K562 (cell line): Measurements from ENCODE around the gene NECAB3. TPM values are rescaled to one million over a fixed set of nuclear protein-coding genes. Genes with fewer than 3 reads are reported as not detected.

Experiments
- BHLHE40 ChIP-seq: IDR thresholded peaks from 2 replicates; pipeline ENCODE4 v1.6.1; 2011; ENCODE audit warnings: low read length, improper control_type of control experiment
- CREM ChIP-seq: IDR thresholded peaks from 2 replicates; pipeline ENCODE4 v1.6.1; 2014; ENCODE audit warnings: antibody characterized with exemption, low read depth
- E2F3 ChIP-seq: fragments of 250-450 bp; sonication (Bioruptor Pico); IDR thresholded peaks from 2 replicates; pipeline ENCODE4 v1.4.0; 2020; ENCODE audit warnings: mild to moderate bottlenecking
- MAZ ChIP-seq, 2 experiments: fragments of 450-650 bp in 1 of 2; sonication (generic) in 1 of 2; formaldehyde crosslinking; IDR thresholded peaks in 1 of 2; conservative IDR thresholded peaks in 1 of 2; 2 replicates each; pipeline versions ENCODE4 v1.4.0 to v1.5.0; 2020; ENCODE audit warnings: mild to moderate bottlenecking in 1 of 2, missing genetic modification reagents in 1 of 2
- POLR2B ChIP-seq: fragments of 450-650 bp; IDR thresholded peaks from 2 replicates; pipeline ENCODE4 v1.6.1; 2018; ENCODE audit warnings: low read depth; ENCODE audit not compliant: partially characterized antibody
- SIN3A ChIP-seq, 2 experiments: fragments of 150-350 bp in 1 of 2; IDR thresholded peaks; 2 replicates each; pipeline ENCODE4 v1.6.1; 2011 to 2016; ENCODE audit warnings: borderline replicate concordance in 2 of 2, low read depth in 2 of 2, low read length in 2 of 2, mild to moderate bottlenecking in 2 of 2, moderate library complexity in 2 of 2; ENCODE audit not compliant: control insufficient read depth in 1 of 2
- SOX6 ChIP-seq: fragments of 450-650 bp; IDR thresholded peaks from 2 replicates; pipeline ENCODE4 v1.6.1; 2014; ENCODE audit warnings: mild to moderate bottlenecking
- TFAP4 ChIP-seq: sonication (generic); formaldehyde crosslinking; IDR thresholded peaks from 2 replicates; pipeline ENCODE4 v1.8.0; 2022; ENCODE audit warnings: missing genetic modification reagents, mild to moderate bottlenecking, moderate library complexity, borderline replicate concordance
- TGIF2 ChIP-seq: sonication (generic); formaldehyde crosslinking; IDR thresholded peaks from 2 replicates; pipeline ENCODE4 v1.8.1; 2022; ENCODE audit warnings: mild to moderate bottlenecking, missing genetic modification reagents, moderate library complexity
- USF1 ChIP-seq: sonication (generic); formaldehyde crosslinking; IDR thresholded peaks from 2 replicates; pipeline ENCODE4 v1.9.0; 2022; ENCODE audit warnings: mild to moderate bottlenecking, missing genetic modification reagents
- ZBTB12 ChIP-seq: fragments of 250-450 bp; sonication (Bioruptor Pico); IDR thresholded peaks from 2 replicates; pipeline ENCODE4 v1.4.0; 2020
- ZNF12 ChIP-seq: sonication (generic); formaldehyde crosslinking; IDR thresholded peaks from 2 replicates; pipeline ENCODE4 v1.4.0; 2020; ENCODE audit warnings: mild to moderate bottlenecking, missing genetic modification reagents
- ZNF165 ChIP-seq: fragments of 250-450 bp; sonication (Bioruptor Pico); IDR thresholded peaks from 2 replicates; pipeline ENCODE4 v1.4.0; 2020; ENCODE audit warnings: borderline replicate concordance
- ZNF280A ChIP-seq: fragments of 450-650 bp; IDR thresholded peaks from 2 replicates; pipeline ENCODE4 v1.6.1; 2018; ENCODE audit warnings: mild to moderate bottlenecking, low read depth; ENCODE audit not compliant: partially characterized antibody
- ZNF3 ChIP-seq: fragments of 250-450 bp; sonication (Bioruptor Pico); IDR thresholded peaks from 2 replicates; pipeline ENCODE4 v1.5.0; 2021; ENCODE audit warnings: mild to moderate bottlenecking, moderate library complexity
- ZNF408 ChIP-seq: fragments of 250-450 bp; sonication (Bioruptor Pico); IDR thresholded peaks from 2 replicates; pipeline ENCODE4 v1.4.0; 2020; ENCODE audit warnings: low read depth, mild to moderate bottlenecking, moderate library complexity
- ZNF592 ChIP-seq: fragments of 450-650 bp; IDR thresholded peaks from 2 replicates; pipeline ENCODE4 v1.6.1; 2017; ENCODE audit warnings: antibody characterized with exemption, mild to moderate bottlenecking
- ZNF830 ChIP-seq: fragments of 250-450 bp; sonication (Bioruptor Pico); IDR thresholded peaks from 2 replicates; pipeline ENCODE4 v1.5.0; 2021; ENCODE audit warnings: mild to moderate bottlenecking
- polyA plus RNA-seq, 8 experiments: library from polyadenylated mRNA; depleted of rRNA in 4 of 8; stranded (reverse) in 5 of 8; unstranded in 3 of 8; fragments of >200 nt; fragmentation: Nextera tagmentation in 2 of 8; fragmentation: Illumina TruSeq in 1 of 8; extraction: Ambion mirVana in 2 of 8; extraction: Trizol in 1 of 8; gene quantifications; 2 replicates each; pipeline versions ENCODE4 v1.2.1 to v1.2.3, GENCODE V29; 2011 to 2014; ENCODE audit warnings: inconsistent platforms in 1 of 8, missing spikeins in 1 of 8
- total RNA-seq, 7 experiments: library from RNA; depleted of rRNA in 6 of 7; stranded (reverse); fragments of >200 nt in 6 of 7; fragmentation: Illumina TruSeq in 2 of 7; extraction: Trizol in 2 of 7; gene quantifications; 2 replicates each; pipeline versions ENCODE4 v1.2.1 to v1.2.3, GENCODE V29; 2011 to 2021; ENCODE audit warnings: low replicate concordance in 1 of 7

Gene NECAB3
- total and polyA plus RNA-seq, 9 of the 15 experiments (the other 6 are each of a cell fraction or from before 2014, with no cell fraction given) = 0.94 to 63.3 (median 31.5) TPM

GRCh38 chr20:33686100-33686983 lies 12.1 kb upstream of the NECAB3 start, which contains the start of gene E2F1 (continued):
- TF ChIP-seq ZNF165 = no peak
- no peak for TF ChIP-seq POLR2B
- TF ChIP-seq BHLHE40 = peak; percentile 82
- TF ChIP-seq ZBTB12 (CRISPR knock-in tag) = peak; percentile 55
- TF ChIP-seq SIN3A (IDR thresholded peaks at IDR 0.05; ENCODE audit: borderline replicate concordance in 2 of 2, control insufficient read depth in 1 of 2, low read depth in 2 of 2, low read length in 2 of 2) = peak in 1 of 2 experiments; percentile 40; a peak in 1 of 4 replicates
- TF ChIP-seq USF1 (CRISPR knock-in tag) = peak; percentile 60
- TF ChIP-seq ZNF830 = no peak
- TF ChIP-seq ZNF592 = peak; percentile 57; the same call in 1 of the 2 replicates
- TF ChIP-seq SOX6 = no peak
- peak; percentile 36 to 82 for TF ChIP-seq MAZ (CRISPR knock-in tag; conservative IDR thresholded peaks at IDR 0.05 in 1 of 2, IDR thresholded peaks at IDR 0.05 in 1 of 2)
- TF ChIP-seq ZNF12 (CRISPR knock-in tag) = no peak
- no peak for TF ChIP-seq ZNF280A
- TF ChIP-seq TFAP4 (CRISPR knock-in tag) = peak; percentile 77; the same call in 1 of the 2 replicates
- peak; percentile 95 for TF ChIP-seq E2F3 (CRISPR knock-in tag)
- TF ChIP-seq CREM = peak; percentile 47; the same call in 1 of the 2 replicates
- TF ChIP-seq ZNF3 (CRISPR knock-in tag) = no peak
- TF ChIP-seq ZNF408 = no peak
- TF ChIP-seq TGIF2 = no peak
